ENCODE measurements around the gene HOXD9.

HOXD9 gene

GRCh38 chr2:176099159-176099727 is 23.3 kb upstream of the HOXD9 start:
- no peak for DNase-seq

DNA sequence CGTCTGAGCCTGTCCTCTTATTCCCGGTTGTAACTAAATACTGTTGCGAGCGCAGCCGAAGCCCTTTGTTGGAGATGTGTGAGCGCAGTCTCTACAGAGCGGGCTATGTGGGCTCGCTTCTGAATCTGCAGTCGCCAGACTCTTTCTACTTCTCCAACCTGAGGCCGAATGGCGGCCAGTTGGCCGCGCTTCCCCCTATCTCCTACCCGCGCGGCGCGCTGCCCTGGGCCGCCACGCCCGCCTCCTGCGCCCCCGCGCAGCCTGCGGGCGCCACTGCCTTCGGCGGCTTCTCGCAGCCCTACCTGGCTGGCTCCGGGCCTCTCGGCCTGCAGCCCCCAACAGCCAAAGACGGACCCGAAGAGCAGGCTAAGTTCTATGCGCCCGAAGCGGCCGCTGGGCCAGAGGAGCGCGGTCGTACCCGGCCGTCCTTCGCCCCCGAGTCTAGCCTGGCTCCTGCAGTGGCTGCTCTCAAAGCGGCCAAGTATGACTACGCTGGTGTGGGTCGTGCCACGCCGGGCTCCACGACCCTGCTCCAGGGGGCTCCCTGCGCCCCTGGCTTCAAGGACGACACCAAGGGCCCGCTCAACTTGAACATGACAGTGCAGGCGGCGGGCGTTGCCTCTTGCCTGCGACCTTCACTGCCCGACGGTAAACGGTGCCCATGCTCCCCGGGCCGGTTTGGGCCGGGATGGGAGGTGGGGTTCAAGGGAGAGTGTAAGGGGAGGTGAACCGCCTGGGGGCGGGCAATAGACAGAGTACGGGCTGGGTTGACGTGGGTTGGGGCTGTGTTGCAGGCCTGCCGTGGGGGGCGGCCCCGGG is 22.6 kb upstream of the HOXD9 start, which contains the start of gene HOXD12:
HOXD12 (plus strand) TSS at position 68 of the 819 bp plus-strand sequence; CDS start at position 75, 7 bp downstream.
- no peak for DNase-seq

DNA sequence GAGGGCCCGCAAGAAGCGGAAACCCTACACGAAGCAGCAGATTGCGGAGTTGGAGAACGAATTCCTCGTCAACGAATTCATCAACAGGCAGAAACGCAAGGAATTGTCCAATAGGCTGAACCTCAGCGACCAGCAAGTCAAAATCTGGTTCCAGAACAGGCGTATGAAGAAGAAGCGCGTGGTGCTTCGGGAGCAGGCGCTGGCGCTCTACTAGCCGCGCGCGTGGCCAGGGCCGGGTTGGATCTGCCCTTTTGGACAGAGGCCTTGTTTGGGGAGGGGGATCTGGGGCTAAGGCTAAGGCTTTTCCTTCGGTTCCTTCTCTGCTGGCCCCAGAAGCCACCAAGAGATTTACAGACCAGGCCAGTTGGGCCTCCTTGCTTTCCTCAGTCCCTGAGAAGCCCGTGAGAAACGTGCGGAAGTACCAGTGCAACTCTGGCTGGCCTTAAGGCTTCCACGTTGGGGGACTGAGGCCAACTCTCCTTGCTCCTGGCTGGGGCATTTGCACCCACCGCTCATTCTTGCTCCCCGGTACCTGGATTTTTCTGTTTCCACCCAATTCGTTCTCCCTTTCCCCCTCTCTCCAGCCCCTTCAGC is 21.9 kb upstream of the HOXD9 start:
- DNase-seq = no peak

- no peak for DNase-seq
Observed at GRCh38 chr2:176101216-176101830, 21.2 kb upstream of the HOXD9 start.

- no peak for DNase-seq
Observed at GRCh38 chr2:176101842-176102241, 20.7 kb upstream of the HOXD9 start.

DNA sequence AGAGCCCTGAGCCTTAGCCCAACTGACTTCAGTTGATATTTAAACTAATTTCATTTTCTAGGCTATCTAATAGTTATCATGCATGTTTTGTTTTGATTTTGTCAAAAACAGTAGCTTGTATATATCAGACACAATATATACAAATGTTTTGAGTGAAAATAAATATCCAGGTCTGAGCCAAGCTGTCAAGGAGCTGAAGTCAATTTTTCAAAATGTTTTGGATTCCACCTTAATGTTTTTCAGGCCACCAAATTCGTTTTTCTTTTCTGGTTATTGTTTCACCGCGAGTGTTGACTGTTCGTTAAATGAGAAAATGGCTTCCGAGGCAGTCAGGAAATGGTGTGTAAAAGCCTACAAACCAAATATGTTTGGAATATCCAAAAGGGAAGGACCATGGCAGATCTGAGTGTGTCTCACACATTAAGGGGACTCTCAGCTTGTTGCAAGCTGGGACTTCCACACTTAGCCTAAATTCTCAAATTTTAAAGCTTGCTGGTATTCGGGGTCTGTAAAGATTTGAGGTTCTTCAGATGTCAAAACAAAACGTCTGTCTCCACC is 20.1 kb upstream of the HOXD9 start:
- no peak for DNase-seq

DNA sequence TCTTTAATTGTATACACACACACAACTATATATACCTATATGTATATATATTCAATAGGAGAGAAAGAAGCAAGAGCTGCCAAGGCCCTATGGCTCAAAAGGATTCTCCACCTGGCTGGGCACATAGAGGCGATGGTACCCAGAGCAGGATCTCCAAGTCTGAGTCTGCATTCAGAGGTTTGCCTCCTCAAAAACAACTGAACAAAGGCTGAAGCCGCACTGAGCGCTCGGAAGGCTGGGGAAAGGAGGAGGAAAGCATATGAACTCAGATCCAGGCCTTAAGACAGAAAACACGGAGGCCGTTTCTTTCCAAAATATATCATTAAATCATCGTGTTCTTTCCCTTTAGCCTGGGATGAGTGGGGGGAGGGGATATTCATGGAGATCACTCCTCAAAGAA is 19.3 kb upstream of the HOXD9 start:
- no peak for DNase-seq

DNA sequence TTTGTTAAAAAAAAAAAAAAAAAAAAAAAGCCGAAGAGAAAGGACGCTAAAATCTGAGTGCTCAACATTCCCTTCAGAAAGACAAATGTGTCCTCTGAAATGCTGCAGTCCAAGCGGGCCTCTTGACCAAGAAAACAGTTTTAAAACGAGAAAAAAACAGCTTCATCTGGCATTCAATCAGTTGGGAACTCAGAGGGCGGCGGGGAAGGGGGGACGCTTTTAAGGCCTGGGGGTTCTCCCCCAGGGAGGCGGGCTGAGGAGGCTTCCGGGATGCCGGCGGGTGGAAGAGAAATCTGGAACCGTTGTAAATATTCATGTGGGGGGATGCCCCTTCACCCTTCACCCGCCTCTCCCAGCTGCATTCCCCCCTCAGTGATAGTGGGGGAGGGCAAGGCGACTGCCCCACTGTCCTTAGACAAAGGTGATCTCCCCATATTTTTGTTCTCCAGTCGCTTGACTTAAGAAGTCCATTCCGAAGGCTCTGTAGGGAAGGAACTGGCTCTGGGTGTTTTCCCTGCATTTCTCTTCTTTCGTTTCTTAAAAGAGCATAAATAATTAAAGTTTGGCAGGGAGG is 18.7 kb upstream of the HOXD9 start:
- no peak for DNase-seq

DNA sequence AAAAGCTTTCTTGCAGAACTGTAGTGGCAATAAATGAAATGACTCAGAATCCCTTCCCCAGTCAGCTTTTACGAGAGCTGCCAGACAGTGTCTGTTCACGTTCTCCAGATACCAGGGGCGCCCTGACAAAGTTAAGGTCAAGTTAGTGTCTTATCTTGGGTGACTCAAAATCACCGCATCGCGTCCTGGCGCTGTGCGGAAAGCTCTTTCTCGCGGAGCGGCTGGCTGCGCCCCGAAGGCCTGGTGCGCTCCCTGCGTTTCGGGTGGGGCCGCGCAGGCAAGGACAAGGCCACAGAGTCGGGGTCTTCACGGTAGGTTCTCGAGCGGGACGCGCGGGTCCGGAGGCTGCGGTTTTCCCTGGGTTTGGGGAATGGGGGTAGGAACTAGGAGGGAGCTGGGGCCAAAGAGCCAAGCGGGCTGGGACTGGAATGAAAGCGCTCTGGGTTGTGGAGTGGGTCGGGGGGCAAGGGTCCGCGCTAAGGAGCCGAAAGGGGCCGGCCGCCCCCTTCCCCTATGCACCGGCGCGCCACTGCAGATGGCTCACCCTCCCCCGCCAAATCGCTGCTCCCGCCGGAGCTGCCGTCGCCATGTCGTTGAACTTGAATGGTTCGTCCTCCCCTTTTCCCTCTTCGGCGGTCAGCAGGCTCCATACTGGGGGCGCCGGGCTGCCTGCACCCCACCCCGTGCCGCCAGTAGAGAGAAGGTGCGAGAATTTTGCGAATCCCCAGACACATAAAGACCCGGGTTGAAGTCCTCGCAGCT is 18.0 kb upstream of the HOXD9 start:
- DNase-seq = no peak

DNA sequence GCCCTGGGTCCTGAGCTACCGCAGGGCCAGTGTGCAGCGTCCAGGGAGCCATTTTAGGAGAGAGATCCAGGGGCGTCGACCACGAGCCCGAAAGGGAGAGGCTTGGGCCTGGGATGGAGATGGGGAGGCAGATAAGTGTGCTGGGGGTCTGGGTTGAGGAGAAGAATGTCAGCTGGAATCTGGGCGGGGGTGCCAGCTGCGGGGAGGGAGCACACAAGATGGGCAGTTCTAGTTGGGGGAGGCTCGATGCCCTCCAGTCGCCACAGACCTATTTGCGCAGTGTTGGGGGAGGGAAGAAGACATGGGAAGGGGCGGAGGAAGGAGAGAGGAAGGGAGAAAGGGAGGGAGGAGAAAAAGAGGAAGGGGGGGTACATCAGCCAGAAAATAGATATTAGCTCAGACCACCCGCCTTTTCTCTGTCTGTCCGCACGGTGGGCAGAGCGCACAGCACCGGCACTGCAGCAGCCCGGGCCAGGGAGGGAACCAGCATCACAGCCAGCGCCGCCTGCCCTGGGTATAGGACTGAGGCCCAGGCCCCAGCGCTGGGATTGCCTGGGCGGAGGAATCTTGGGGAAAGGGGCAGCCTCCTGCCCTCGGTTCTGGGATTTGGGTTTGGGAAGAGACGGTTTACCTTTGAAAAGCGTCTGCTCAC is 17.3 kb upstream of the HOXD9 start:
- no peak for DNase-seq

DNA sequence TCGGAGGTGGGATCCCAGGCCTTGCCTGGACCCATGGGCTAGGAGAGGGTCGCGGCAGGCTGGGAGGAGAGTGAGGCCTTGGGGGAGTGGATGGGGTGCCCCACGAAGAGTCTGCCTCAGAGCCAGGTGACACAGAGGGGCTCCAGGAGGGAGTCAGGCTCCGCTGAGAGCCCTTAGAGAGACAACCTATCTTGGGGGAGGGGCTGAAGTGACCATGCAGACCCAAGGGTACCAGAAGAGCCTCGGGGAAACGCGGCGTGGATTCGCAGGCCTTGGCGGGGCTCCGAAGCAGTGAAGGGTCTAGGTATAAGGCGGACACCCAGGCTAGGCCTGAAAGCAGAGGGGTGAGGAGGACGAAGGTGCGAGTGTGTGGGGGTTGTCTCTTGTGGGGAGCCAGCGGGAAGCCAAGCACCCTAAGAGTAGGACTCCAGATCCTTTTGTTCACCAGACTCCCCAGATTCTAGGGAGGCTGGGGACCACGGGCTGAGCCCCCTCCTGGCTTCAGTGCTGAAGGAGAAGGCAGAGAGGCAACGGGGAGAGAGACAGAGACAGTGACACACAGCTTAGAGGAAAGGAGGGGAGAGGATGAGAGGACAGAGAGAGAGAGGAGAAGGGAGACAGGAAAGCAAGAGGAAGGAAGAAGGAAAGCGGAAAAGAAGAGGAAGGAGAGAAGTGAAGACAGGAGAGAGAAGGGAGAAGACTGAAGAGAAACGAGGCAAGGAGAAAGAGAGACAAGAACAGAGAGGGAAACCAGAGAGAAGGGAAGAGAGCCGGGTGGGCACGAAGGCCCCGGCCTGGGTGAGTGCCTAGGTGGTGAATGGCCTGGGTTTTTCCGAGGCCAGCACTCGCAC is 16.6 kb upstream of the HOXD9 start:
- DNase-seq = no peak

- DNase-seq = no peak
Observed at GRCh38 chr2:176106581-176107539, 15.7 kb upstream of the HOXD9 start, which contains the start of gene HOXD11. TSS of gene HOXD11 (plus strand) at chr2:176107280. CDS start at chr2:176107356, 76 bp downstream.

- DNase-seq = no peak
Observed at GRCh38 chr2:176107731-176108181, 14.8 kb upstream of the HOXD9 start.

- no peak for DNase-seq
Observed at GRCh38 chr2:176109192-176109901, 13.2 kb upstream of the HOXD9 start.

- DNase-seq = no peak
Observed at GRCh38 chr2:176109946-176110345, 12.6 kb upstream of the HOXD9 start.

DNA sequence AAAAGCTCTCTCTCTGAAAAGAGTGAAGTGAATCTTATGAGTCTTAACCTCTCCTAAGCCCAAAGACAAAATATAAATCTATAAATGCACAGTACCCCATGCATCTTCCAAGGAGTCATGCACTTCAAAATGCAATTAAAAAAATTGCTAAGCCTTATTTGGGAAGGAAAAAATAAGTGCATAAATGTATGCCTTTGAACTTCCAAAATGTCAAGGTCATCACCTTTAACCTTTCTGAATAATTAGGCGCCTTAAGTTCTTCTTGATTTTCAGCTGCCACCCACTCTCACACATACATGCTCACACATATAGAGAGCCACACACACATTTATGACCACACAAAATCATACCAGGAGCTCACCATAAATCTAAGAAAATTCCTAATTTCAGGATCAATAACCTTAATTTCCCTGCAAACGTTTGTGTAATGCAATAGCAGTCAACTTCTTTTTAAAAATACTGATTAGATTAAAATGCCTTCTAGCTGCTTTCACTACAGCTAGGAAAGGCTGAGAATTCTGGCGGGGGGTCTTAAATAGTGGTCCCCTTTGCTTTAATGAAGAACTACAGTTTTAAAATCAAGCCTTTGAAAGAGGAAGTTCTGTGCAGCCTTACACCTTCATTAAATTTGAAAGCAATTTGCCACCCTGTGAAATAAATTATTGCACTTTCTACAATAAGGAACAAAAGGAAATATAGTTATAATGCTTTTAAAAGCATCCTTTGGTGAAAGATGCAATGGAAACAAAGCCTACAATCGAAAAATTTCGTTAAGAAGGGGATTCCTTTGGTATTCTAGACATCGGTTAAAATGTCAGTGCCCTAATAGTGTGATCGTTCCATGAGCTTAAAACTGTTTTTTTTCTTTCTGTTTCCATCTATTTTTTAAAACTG is 11.9 kb upstream of the HOXD9 start:
- DNase-seq = no peak

- no peak for DNase-seq
Observed at GRCh38 chr2:176111309-176111663, 11.2 kb upstream of the HOXD9 start.

Data from central memory CD4-positive, alpha-beta T cell (primary cell).